Measurements from ENCODE around the gene ABCB11. TPM values are rescaled to one million over a fixed set of nuclear protein-coding genes. Genes with fewer than 3 reads are reported as not detected.

ABCB11 gene
- total RNA-seq, 1 experiment from 2014 or later = 0.05 TPM

DNA sequence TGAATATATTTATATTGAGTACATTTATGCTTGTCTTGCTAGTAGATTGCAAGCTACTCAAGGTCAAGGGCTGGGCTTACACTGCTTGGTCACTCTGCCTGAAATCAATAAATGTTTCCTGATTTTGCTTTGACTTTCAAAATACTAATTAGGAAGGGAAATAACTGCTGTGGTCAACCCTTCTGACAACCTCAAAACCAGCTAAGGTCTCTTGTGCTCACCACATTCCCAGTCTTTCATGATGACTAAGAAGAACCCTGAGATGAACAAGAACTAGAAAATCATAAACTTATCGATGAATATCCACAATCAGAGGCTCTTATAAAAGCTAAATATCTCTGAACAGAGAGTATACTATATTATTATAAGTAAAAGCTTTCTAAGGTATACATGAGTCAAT, 33.3 kb downstream of the ABCB11 start:
- H3K4me1 ChIP-seq (ENCODE audit: control insufficient read depth, insufficient read depth, low read length) = no peaks in the 10 kb centered on the region
- no peak overlapping the region for H3K27ac ChIP-seq (ENCODE audit: low read length)
- ChIA-PET CTCF (no interaction called here), POLR2A (no interaction called here)
- intact Hi-C loops (cut with micrococcal nuclease; ENCODE audit: unreplicated experiment) (no loop called here), in situ Hi-C loops (cut with HindIII; ENCODE audit: low pct_unique_long_range_greater_than_20kb, low sequenced_read_pairs) (no loop called here)
- TF ChIP-seq, protein P1, sequence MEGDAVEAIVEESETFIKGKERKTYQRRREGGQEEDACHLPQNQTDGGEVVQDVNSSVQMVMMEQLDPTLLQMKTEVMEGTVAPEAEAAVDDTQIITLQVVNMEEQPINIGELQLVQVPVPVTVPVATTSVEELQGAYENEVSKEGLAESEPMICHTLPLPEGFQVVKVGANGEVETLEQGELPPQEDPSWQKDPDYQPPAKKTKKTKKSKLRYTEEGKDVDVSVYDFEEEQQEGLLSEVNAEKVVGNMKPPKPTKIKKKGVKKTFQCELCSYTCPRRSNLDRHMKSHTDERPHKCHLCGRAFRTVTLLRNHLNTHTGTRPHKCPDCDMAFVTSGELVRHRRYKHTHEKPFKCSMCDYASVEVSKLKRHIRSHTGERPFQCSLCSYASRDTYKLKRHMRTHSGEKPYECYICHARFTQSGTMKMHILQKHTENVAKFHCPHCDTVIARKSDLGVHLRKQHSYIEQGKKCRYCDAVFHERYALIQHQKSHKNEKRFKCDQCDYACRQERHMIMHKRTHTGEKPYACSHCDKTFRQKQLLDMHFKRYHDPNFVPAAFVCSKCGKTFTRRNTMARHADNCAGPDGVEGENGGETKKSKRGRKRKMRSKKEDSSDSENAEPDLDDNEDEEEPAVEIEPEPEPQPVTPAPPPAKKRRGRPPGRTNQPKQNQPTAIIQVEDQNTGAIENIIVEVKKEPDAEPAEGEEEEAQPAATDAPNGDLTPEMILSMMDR (IDR thresholded peaks at IDR 0.05) = no peak
- TF ChIP-seq TCF7L2 (IDR thresholded peaks at IDR 0.05; ENCODE audit: low read depth, low read length) (no peak), SIN3A (IDR thresholded peaks at IDR 0.05; ENCODE audit: borderline replicate concordance, insufficient read depth, low read depth, low read length) (no peak), POLR2AphosphoS5 (IDR thresholded peaks at IDR 0.05; ENCODE audit: low read depth, low read length) (no peak)
- TF ChIP-seq, protein P2, sequence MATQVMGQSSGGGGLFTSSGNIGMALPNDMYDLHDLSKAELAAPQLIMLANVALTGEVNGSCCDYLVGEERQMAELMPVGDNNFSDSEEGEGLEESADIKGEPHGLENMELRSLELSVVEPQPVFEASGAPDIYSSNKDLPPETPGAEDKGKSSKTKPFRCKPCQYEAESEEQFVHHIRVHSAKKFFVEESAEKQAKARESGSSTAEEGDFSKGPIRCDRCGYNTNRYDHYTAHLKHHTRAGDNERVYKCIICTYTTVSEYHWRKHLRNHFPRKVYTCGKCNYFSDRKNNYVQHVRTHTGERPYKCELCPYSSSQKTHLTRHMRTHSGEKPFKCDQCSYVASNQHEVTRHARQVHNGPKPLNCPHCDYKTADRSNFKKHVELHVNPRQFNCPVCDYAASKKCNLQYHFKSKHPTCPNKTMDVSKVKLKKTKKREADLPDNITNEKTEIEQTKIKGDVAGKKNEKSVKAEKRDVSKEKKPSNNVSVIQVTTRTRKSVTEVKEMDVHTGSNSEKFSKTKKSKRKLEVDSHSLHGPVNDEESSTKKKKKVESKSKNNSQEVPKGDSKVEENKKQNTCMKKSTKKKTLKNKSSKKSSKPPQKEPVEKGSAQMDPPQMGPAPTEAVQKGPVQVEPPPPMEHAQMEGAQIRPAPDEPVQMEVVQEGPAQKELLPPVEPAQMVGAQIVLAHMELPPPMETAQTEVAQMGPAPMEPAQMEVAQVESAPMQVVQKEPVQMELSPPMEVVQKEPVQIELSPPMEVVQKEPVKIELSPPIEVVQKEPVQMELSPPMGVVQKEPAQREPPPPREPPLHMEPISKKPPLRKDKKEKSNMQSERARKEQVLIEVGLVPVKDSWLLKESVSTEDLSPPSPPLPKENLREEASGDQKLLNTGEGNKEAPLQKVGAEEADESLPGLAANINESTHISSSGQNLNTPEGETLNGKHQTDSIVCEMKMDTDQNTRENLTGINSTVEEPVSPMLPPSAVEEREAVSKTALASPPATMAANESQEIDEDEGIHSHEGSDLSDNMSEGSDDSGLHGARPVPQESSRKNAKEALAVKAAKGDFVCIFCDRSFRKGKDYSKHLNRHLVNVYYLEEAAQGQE (IDR thresholded peaks at IDR 0.05; ENCODE audit: insufficient read depth in 1 of 2, low read depth in 2 of 2, low read length in 1 of 2) = no peak
- ATAC-seq (no peak), DNase-seq (ENCODE audit: low read depth, low spot score) (no peak)
- H3K27me3 ChIP-seq (ENCODE audit: control insufficient read depth, insufficient read depth, low read length) = peaks cover 2% of the 10 kb centered on the region
- no peaks in the 10 kb centered on the region for H3K36me3 ChIP-seq (ENCODE audit: control insufficient read depth, insufficient read depth, low read length)
- H3K4me3 ChIP-seq (ENCODE audit: low read depth in 2 of 2, low read length in 2 of 2) = no peak overlapping the region
- no TSS peak for BruUV-seq (replicated peaks)
- H3K9me3 ChIP-seq (ENCODE audit: control insufficient read depth, insufficient read depth, low read depth, low read length) = no peaks in the 10 kb centered on the region

DNA sequence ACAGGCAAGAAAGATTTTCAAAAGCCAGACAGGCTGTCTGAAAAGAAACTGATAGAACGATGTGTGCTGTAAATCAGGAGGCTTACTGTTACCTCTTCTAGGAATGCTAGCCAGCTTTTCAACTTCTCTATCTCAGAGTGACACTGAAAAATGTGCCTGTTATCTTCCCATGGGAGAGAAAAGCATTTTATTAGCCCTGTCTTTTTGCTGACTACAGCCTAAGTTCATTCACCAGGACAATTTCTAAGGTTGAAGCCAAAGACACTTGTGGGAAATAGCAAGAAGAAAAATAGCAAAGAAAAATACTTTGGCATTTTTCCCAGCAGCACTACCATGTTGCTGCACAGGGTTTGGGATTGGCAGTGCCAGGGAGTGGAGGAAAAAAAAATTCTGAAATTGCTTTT, 34.0 kb downstream of the ABCB11 start:
- POLR2A ChIA-PET = no interaction called here
- no peaks in the 10 kb centered on the region for H3K9me3 ChIP-seq (ENCODE audit: control insufficient read depth, insufficient read depth, low read depth, low read length)
- H3K36me3 ChIP-seq (ENCODE audit: control insufficient read depth, insufficient read depth, low read length) = no peaks in the 10 kb centered on the region
- peaks cover 2% of the 10 kb centered on the region for H3K27me3 ChIP-seq (ENCODE audit: control insufficient read depth, insufficient read depth, low read length)
- in situ Hi-C loops (cut with HindIII; ENCODE audit: low pct_unique_long_range_greater_than_20kb, low sequenced_read_pairs) = no loop called here
- H3K4me1 ChIP-seq (ENCODE audit: control insufficient read depth, insufficient read depth, low read length) = no peaks in the 10 kb centered on the region
- H3K27ac ChIP-seq (ENCODE audit: low read length) = no peak overlapping the region
- CTCF ChIA-PET = no interaction called here
- TF ChIP-seq TCF7L2 (IDR thresholded peaks at IDR 0.05; ENCODE audit: low read depth, low read length) = no peak
- TF ChIP-seq, protein P2 (IDR thresholded peaks at IDR 0.05; ENCODE audit: insufficient read depth in 1 of 2, low read depth in 2 of 2, low read length in 1 of 2) = no peak
- TF ChIP-seq POLR2AphosphoS5 (IDR thresholded peaks at IDR 0.05; ENCODE audit: low read depth, low read length) = no peak
- TF ChIP-seq, protein P1 (IDR thresholded peaks at IDR 0.05) = no peak
- TF ChIP-seq SIN3A (IDR thresholded peaks at IDR 0.05; ENCODE audit: borderline replicate concordance, insufficient read depth, low read depth, low read length) = no peak
- no TSS peak for BruUV-seq (replicated peaks)
- intact Hi-C loops (cut with micrococcal nuclease; ENCODE audit: unreplicated experiment) = no loop called here
- no peak overlapping the region for H3K4me3 ChIP-seq (ENCODE audit: low read depth in 2 of 2, low read length in 2 of 2)
- DNase-seq (ENCODE audit: low read depth, low spot score) (no peak), ATAC-seq (no peak)
